NB4 (cell line): ENCODE data around the gene SMIM38.

Experiments used
- MYC ChIP-seq: IDR thresholded peaks from 2 replicates; pipeline ENCODE4 v1.6.1; 2011; ENCODE audit warnings: low read depth, low read length
- POLR2A ChIP-seq: IDR thresholded peaks from 2 replicates; pipeline ENCODE4 v1.6.1; 2011; ENCODE audit warnings: mild to moderate bottlenecking; ENCODE audit not compliant: insufficient read length; ENCODE audit errors: extremely low read depth
- TF ChIP-seq, protein P1 (sequence below): IDR thresholded peaks from one replicate; pipeline ENCODE4 v1.5.1; 2012; ENCODE audit warnings: low read depth, low read length
- TF ChIP-seq, protein P2 (sequence below): IDR thresholded peaks from 2 replicates; pipeline ENCODE4 v1.6.1; 2011; ENCODE audit warnings: low read depth, low read length

DNA sequence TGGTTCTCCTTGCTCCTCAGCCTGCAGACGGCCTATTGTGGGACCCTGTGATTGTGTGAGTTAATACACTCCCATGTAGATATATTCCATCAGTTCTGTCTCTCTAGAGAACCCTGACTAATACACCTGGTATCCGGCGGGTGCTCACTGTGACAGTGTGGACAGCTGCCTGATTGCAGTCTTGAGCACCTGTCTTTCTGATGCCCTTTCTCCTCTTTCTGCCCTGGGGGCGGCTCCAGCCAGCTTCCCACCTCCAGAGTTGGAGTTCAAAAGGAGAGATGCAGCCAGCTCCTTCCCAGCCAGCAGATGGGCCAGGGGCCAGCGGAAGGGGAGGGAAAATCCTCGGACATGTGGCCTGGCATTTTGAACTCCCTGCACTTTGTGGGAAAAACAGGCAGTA lies 15.0 kb downstream of the SMIM38 start:
- TF ChIP-seq, protein P1, sequence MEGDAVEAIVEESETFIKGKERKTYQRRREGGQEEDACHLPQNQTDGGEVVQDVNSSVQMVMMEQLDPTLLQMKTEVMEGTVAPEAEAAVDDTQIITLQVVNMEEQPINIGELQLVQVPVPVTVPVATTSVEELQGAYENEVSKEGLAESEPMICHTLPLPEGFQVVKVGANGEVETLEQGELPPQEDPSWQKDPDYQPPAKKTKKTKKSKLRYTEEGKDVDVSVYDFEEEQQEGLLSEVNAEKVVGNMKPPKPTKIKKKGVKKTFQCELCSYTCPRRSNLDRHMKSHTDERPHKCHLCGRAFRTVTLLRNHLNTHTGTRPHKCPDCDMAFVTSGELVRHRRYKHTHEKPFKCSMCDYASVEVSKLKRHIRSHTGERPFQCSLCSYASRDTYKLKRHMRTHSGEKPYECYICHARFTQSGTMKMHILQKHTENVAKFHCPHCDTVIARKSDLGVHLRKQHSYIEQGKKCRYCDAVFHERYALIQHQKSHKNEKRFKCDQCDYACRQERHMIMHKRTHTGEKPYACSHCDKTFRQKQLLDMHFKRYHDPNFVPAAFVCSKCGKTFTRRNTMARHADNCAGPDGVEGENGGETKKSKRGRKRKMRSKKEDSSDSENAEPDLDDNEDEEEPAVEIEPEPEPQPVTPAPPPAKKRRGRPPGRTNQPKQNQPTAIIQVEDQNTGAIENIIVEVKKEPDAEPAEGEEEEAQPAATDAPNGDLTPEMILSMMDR, result no peak
- TF ChIP-seq POLR2A (no peak), MYC (no peak)
- TF ChIP-seq, protein P2, sequence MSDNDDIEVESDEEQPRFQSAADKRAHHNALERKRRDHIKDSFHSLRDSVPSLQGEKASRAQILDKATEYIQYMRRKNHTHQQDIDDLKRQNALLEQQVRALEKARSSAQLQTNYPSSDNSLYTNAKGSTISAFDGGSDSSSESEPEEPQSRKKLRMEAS, result no peak
